Left ventricle myocardium inferior (tissue), 1 donor: ENCODE results near the gene SNX13. TPM values are rescaled to one million over a fixed set of nuclear protein-coding genes. Genes with fewer than 3 reads are reported as not detected.
A peak's percentile ranks its signal among the peaks of the same experiment; 100 is the strongest.

Experiments
- DNase-seq: peaks from one replicate; pipeline ENCODE4 v3.0.0-alpha.2; 2020
- H3K27ac ChIP-seq: fragments of 200-600 bp; replicated peaks from 2 replicates; pipeline ENCODE4 v1.8.0; 2021
- H3K27me3 ChIP-seq: fragments of 200-600 bp; 2 replicates; pipeline ENCODE4 v1.8.0; 2021; ENCODE audit warnings: low read depth
- H3K36me3 ChIP-seq: fragments of 200-600 bp; 2 replicates; pipeline ENCODE4 v1.8.0; 2021
- H3K4me1 ChIP-seq: fragments of 200-600 bp; 2 replicates; pipeline ENCODE4 v1.8.0; 2021
- H3K4me3 ChIP-seq: fragments of 200-600 bp; 2 replicates; pipeline ENCODE4 v1.8.0; 2021; ENCODE audit warnings: mild to moderate bottlenecking, moderate library complexity
- H3K9me3 ChIP-seq: fragments of 200-600 bp; replicated peaks from 2 replicates; pipeline ENCODE4 v1.8.0; 2021
- CTCF ChIP-seq: fragments of 200-600 bp; IDR thresholded peaks from 2 replicates; pipeline ENCODE4 v1.8.0; 2021; ENCODE audit warnings: antibody characterized with exemption, mild to moderate bottlenecking, borderline replicate concordance
- intact Hi-C: fragments of 100-400 bp; cut with micrococcal nuclease; formaldehyde crosslinking; loops from one replicate; pipeline ENCODE4 v1.11.0; 2022
- total RNA-seq: library from RNA; stranded (reverse); fragmentation: NEBNext Ultra II Directional; extraction: Animal tissue kit (Norgen Biotek cat#: 25700); gene quantifications from one replicate; pipeline ENCODE4 v1.2.1, GENCODE V29; 2021
- donor health status: DM: no; HTN: yes; CAD: no; lungs with severe emphysema.

Gene SNX13
- total RNA-seq, 1 donor from 2014 or later = 42.2 TPM

GRCh38 chr7:17774716-17775288, 165.5 kb downstream of the SNX13 start:
- H3K27ac ChIP-seq = no peak overlapping the region
- DNase-seq = no peak
- no peaks in the 10 kb centered on the region for H3K9me3 ChIP-seq
- H3K4me1 ChIP-seq = peaks cover 33% of the 10 kb centered on the region
- no peak for TF ChIP-seq CTCF
- H3K4me3 ChIP-seq = no peak overlapping the region
- no peaks in the 10 kb centered on the region for H3K36me3 ChIP-seq
- no peaks in the 10 kb centered on the region for H3K27me3 ChIP-seq
- intact Hi-C loops = no loop called here

GRCh38 chr7:17774248-17774647, 166.0 kb downstream of the SNX13 start:
- intact Hi-C loops = no loop called here
- peaks cover 33% of the 10 kb centered on the region for H3K4me1 ChIP-seq
- no peaks in the 10 kb centered on the region for H3K27me3 ChIP-seq
- H3K9me3 ChIP-seq = no peaks in the 10 kb centered on the region
- DNase-seq = no peak
- TF ChIP-seq CTCF = no peak
- no peak overlapping the region for H3K27ac ChIP-seq
- no peaks in the 10 kb centered on the region for H3K36me3 ChIP-seq
- no peak overlapping the region for H3K4me3 ChIP-seq

- intact Hi-C loops = no loop called here
- H3K27ac ChIP-seq = no peak overlapping the region
- H3K9me3 ChIP-seq = no peaks in the 10 kb centered on the region
- H3K36me3 ChIP-seq = no peaks in the 10 kb centered on the region
- no peak for TF ChIP-seq CTCF
- DNase-seq = no peak
- peaks cover 33% of the 10 kb centered on the region for H3K4me1 ChIP-seq
- H3K4me3 ChIP-seq = no peak overlapping the region
- no peaks in the 10 kb centered on the region for H3K27me3 ChIP-seq
Measured at GRCh38 chr7:17773289-17773626, 167.0 kb downstream of the SNX13 start.

GRCh38 chr7:17772581-17773288, 167.6 kb downstream of the SNX13 start:
- peaks cover 33% of the 10 kb centered on the region for H3K4me1 ChIP-seq
- intact Hi-C loops = no loop called here
- DNase-seq = no peak
- H3K4me3 ChIP-seq = no peak overlapping the region
- no peak for TF ChIP-seq CTCF
- H3K9me3 ChIP-seq = no peaks in the 10 kb centered on the region
- H3K36me3 ChIP-seq = no peaks in the 10 kb centered on the region
- no peaks in the 10 kb centered on the region for H3K27me3 ChIP-seq
- peak overlapping the region; percentile 42 for H3K27ac ChIP-seq

GRCh38 chr7:17771901-17772408, 168.3 kb downstream of the SNX13 start:
- no peak for TF ChIP-seq CTCF
- Histone ChIP-seq H3K27me3 (no peaks in the 10 kb centered on the region), H3K36me3 (no peaks in the 10 kb centered on the region), H3K9me3 (no peaks in the 10 kb centered on the region), H3K4me1 (peaks cover 33% of the 10 kb centered on the region), H3K27ac (peak overlapping the region; percentile 42), H3K4me3 (no peak overlapping the region)
- intact Hi-C loops = no loop called here
- DNase-seq = no peak
